Left lung (tissue), 10 donors: ENCODE measurements around the gene UNC5A. TPM values are rescaled to one million over a fixed set of nuclear protein-coding genes. Genes with fewer than 3 reads are reported as not detected.

Experiments used
- ATAC-seq: fragments of 200-7000 bp; cut with Tn5 transposase; one replicate; pipeline ENCODE4 v1.9.1; 2020; ENCODE audit warnings: moderate library complexity
- DNase-seq, 4 donors: peaks; one replicate each; pipeline ENCODE4 v3.0.0-alpha.2; 2013 to 2020
- H3K27ac ChIP-seq, 2 donors: fragments of 200-600 bp; sonication (generic) in 1 of 2; one replicate each; pipeline versions ENCODE4 v1.5.0 to v1.8.0; 2020 to 2021
- H3K27me3 ChIP-seq, 2 donors: fragments of 200-600 bp; sonication (generic) in 1 of 2; one replicate each; pipeline versions ENCODE4 v1.5.0 to v1.8.0; 2020 to 2021
- H3K36me3 ChIP-seq, 2 donors: fragments of 200-600 bp; sonication (generic) in 1 of 2; one replicate each; pipeline versions ENCODE4 v1.5.0 to v1.8.0; 2020 to 2021
- H3K4me1 ChIP-seq, 2 donors: fragments of 200-600 bp; one replicate each; pipeline ENCODE4 v1.8.0; 2021
- H3K4me3 ChIP-seq, 2 donors: fragments of 200-600 bp; sonication (generic) in 1 of 2; one replicate each; pipeline versions ENCODE4 v1.5.0 to v1.8.0; 2020 to 2021; ENCODE audit warnings: mild to moderate bottlenecking in 1 of 2
- H3K9me3 ChIP-seq, 2 donors: fragments of 200-600 bp; sonication (generic) in 1 of 2; one replicate each; pipeline versions ENCODE4 v1.5.0 to v1.8.0; 2020 to 2021
- CTCF ChIP-seq, 2 donors: fragments of 200-600 bp; sonication (generic) in 1 of 2; IDR thresholded peaks; one replicate each; pipeline versions ENCODE4 v1.5.0 to v1.8.0; 2021; ENCODE audit warnings: antibody characterized with exemption in 2 of 2
- intact Hi-C, 2 donors: fragments of 100-400 bp; cut with DNase I; formaldehyde crosslinking; loops; one replicate each; pipeline versions ENCODE4 v1.11.2 to v1.14.2; 2022
- polyA plus RNA-seq, 6 donors: library from polyadenylated mRNA; unstranded; fragments of 120-200 nt; gene quantifications; one replicate each; pipeline ENCODE4 v1.2.1, GENCODE V29; 2013; ENCODE audit not compliant: insufficient read length in 6 of 6
- total RNA-seq, 2 donors: library from RNA; stranded (reverse); fragmentation: NEBNext Ultra II Directional; extraction: Animal tissue kit (Norgen Biotek cat#: 25700); gene quantifications; one replicate each; pipeline ENCODE4 v1.2.1, GENCODE V29; 2021
- donor health status: DM: no; HTN: yes; CAD: no.
- donor health status: DM: no; HTN: no; CAD: no.

The UNC5A gene
- total and polyA plus RNA-seq, 8 donors: 0.24 to 1.6 (median 1.0) TPM; not detected in 1

GRCh38 chr5:176887252-176887849, 77.0 kb downstream of the UNC5A start:
- H3K4me1 ChIP-seq: peaks cover 0 to 11% of the 10 kb centered on the region in 2 donors
- no peak overlapping the region for H3K4me3 ChIP-seq
- no peak for TF ChIP-seq CTCF (IDR thresholded peaks at IDR 0.05)
- intact Hi-C loops: no loop called here
- H3K9me3 ChIP-seq: no peaks in the 10 kb centered on the region
- ATAC-seq: no peak
- H3K36me3 ChIP-seq: peaks cover 0 to 84% of the 10 kb centered on the region in 2 donors
- no peak overlapping the region for H3K27ac ChIP-seq
- peak in 2 of 4 donors; percentile 19 to 61 for DNase-seq
- peaks cover 0 to under 1% of the 10 kb centered on the region in 2 donors for H3K27me3 ChIP-seq

GRCh38 chr5:176888016-176888864, 77.9 kb downstream of the UNC5A start:
- H3K4me3 ChIP-seq: no peak overlapping the region
- ATAC-seq (no peak), DNase-seq (peak in 2 of 4 donors; percentile 19 to 64)
- peaks cover 0 to 84% of the 10 kb centered on the region in 2 donors for H3K36me3 ChIP-seq
- H3K9me3 ChIP-seq: no peaks in the 10 kb centered on the region
- peaks cover 0 to 17% of the 10 kb centered on the region in 2 donors for H3K4me1 ChIP-seq
- no peak for TF ChIP-seq CTCF (IDR thresholded peaks at IDR 0.05)
- H3K27ac ChIP-seq: no peak overlapping the region
- peaks cover 0 to 5% of the 10 kb centered on the region in 2 donors for H3K27me3 ChIP-seq
- intact Hi-C loops: no loop called here

GRCh38 chr5:176888865-176889165, 78.5 kb downstream of the UNC5A start:
- Histone ChIP-seq H3K4me1 (peaks cover 0 to 23% of the 10 kb centered on the region in 2 donors), H3K36me3 (peaks cover 0 to 83% of the 10 kb centered on the region in 2 donors), H3K4me3 (no peak overlapping the region), H3K27me3 (peaks cover 0 to 5% of the 10 kb centered on the region in 2 donors), H3K27ac (no peak overlapping the region), H3K9me3 (no peaks in the 10 kb centered on the region)
- TF ChIP-seq CTCF (IDR thresholded peaks at IDR 0.05): no peak
- intact Hi-C loops: no loop called here
- DNase-seq: no peak
- ATAC-seq: no peak

GRCh38 chr5:176889321-176890280, 79.2 kb downstream of the UNC5A start:
- TF ChIP-seq CTCF (IDR thresholded peaks at IDR 0.05): no peak
- DNase-seq (peak in 1 of 4 donors; percentile 28), ATAC-seq (no peak)
- intact Hi-C loops: no loop called here
- Histone ChIP-seq H3K27me3 (peaks cover 0 to 5% of the 10 kb centered on the region in 2 donors), H3K27ac (no peak overlapping the region), H3K4me1 (peaks cover 0 to 30% of the 10 kb centered on the region in 2 donors), H3K36me3 (peaks cover 0 to 81% of the 10 kb centered on the region in 2 donors), H3K4me3 (no peak overlapping the region), H3K9me3 (no peaks in the 10 kb centered on the region)
